T-cell (primary cell): ENCODE measurements around the gene CABCOCO1. TPM values are rescaled to one million over a fixed set of nuclear protein-coding genes. Genes with fewer than 3 reads are reported as not detected.
"Not testable (repeated sequence)": the region's sequence is repeated elsewhere in the genome, so short reads cannot be mapped to it uniquely, and the experiment has no call there.

Experiments
- ATAC-seq, 4 experiments: fragments of 200-7000 bp in 3 of 4; fragments of 150-1000 bp in 1 of 4; cut with Tn5 transposase; replicated peaks in 1 of 4; 1 replicate in 3 of 4; 2 replicates in 1 of 4; pipeline ENCODE4 v1.10.0; 2021; ENCODE audit warnings: moderate library complexity in 3 of 4, mild to moderate bottlenecking in 2 of 4, moderate number of reproducible peaks in 1 of 4
- CTCF ChIA-PET, 2 donors: fragments of 300-600 bp; sonication (Branson Sonifier 250); formaldehyde crosslinking; loops; one replicate each; lab custom pipeline; 2022; ENCODE audit warnings: antibody characterized with exemption in 2 of 2; lab: Charles Lee
- POLR2A ChIA-PET, 2 donors: fragments of 300-600 bp; sonication (Branson Sonifier 250); formaldehyde crosslinking; loops; one replicate each; lab custom pipeline; 2022; ENCODE audit warnings: antibody characterized with exemption in 2 of 2; lab: Charles Lee
- DNase-seq, 35 experiments: peaks; one replicate each; pipeline versions ENCODE4 v3.0.0 to v3.0.0-alpha.2; 2013 to 2023
- H3K27ac ChIP-seq: one replicate; pipeline ENCODE4 v1.5.1; 2013; ENCODE audit warnings: low read length
- H3K27me3 ChIP-seq, 2 experiments: replicated peaks in 1 of 2; 1 replicate in 1 of 2; 2 replicates in 1 of 2; pipeline versions ENCODE4 v1.6.1 to v1.7.0; 2013; ENCODE audit warnings: low read length in 1 of 2, mixed read lengths in 1 of 2; ENCODE audit not compliant: control insufficient read depth in 2 of 2, insufficient read depth in 2 of 2; ENCODE audit errors: extremely low read depth in 1 of 2
- H3K36me3 ChIP-seq, 2 donors: 1 replicate in 1 of 2; 2 replicates in 1 of 2; pipeline versions ENCODE4 v1.6.1 to v1.7.0; 2013; ENCODE audit warnings: low read length in 1 of 2; ENCODE audit not compliant: control insufficient read depth in 2 of 2, insufficient read depth in 1 of 2; ENCODE audit errors: extremely low read depth in 1 of 2
- H3K4me1 ChIP-seq, 2 experiments: 1 replicate in 1 of 2; 2 replicates in 1 of 2; pipeline versions ENCODE4 v1.6.1 to v1.7.0; 2013; ENCODE audit warnings: low read length in 2 of 2, mixed read lengths in 1 of 2; ENCODE audit not compliant: insufficient read depth in 2 of 2, control insufficient read depth in 1 of 2; ENCODE audit errors: extremely low read depth in 1 of 2
- H3K4me3 ChIP-seq, 2 donors: 1 replicate in 1 of 2; 2 replicates in 1 of 2; pipeline versions ENCODE4 v1.5.1 to v1.7.0; 2013; ENCODE audit warnings: mild to moderate bottlenecking in 2 of 2, low read length in 1 of 2, moderate library complexity in 1 of 2; ENCODE audit not compliant: control insufficient read depth in 1 of 2; ENCODE audit errors: extremely low read depth in 1 of 2
- H3K9me3 ChIP-seq: 2 replicates; pipeline ENCODE4 v1.7.0; 2013
- H3K27ac Mint-ChIP-seq, 2 donors: one replicate each; pipeline ENCODE4 v1.8.0; 2020 to 2021; ENCODE audit warnings: mild to moderate bottlenecking in 2 of 2, mixed read lengths in 2 of 2
- H3K27me3 Mint-ChIP-seq, 2 donors: one replicate each; pipeline ENCODE4 v1.8.0; 2021 to 2022; ENCODE audit warnings: mixed read lengths in 2 of 2
- H3K36me3 Mint-ChIP-seq: one replicate; pipeline ENCODE4 v1.8.0; 2021; ENCODE audit warnings: mixed read lengths
- H3K4me1 Mint-ChIP-seq, 3 donors: one replicate each; pipeline ENCODE4 v1.8.0; 2020 to 2022; ENCODE audit warnings: mixed read lengths in 3 of 3, mild to moderate bottlenecking in 1 of 3
- H3K4me3 Mint-ChIP-seq, 3 donors: one replicate each; pipeline ENCODE4 v1.8.0; 2020 to 2022; ENCODE audit warnings: mild to moderate bottlenecking in 3 of 3, mixed read lengths in 3 of 3, moderate library complexity in 3 of 3
- H3K9me3 Mint-ChIP-seq, 3 donors: one replicate each; pipeline ENCODE4 v1.8.0; 2020 to 2022; ENCODE audit warnings: mixed read lengths in 3 of 3
- WGBS: methylation state at CpG from one replicate; pipeline ENCODE4 v1.1.5; 2013; ENCODE audit warnings: missing lambda C conversion rate; ENCODE audit not compliant: insufficient coverage; 5-methylcytosine and 5-hydroxymethylcytosine counted together
- total RNA-seq, 35 experiments: library from RNA in 6 of 35; stranded (reverse) in 6 of 35; fragments of 120-200 nt in 1 of 35; gene quantifications; one replicate each; pipeline versions ENCODE4 v1.2.1 to v1.2.4 and lab custom pipeline; 2013 to 2026

Gene CABCOCO1
- total RNA-seq, 5 donors from 2014 or later (not counting 1 experiment from before 2014, with no cell fraction given): not detected

- POLR2A ChIA-PET, H3K27ac Mint-ChIP-seq, H3K36me3 Mint-ChIP-seq, H3K9me3 ChIP-seq, H3K4me3 Mint-ChIP-seq, ATAC-seq, H3K27me3 ChIP-seq, H3K27ac ChIP-seq, CTCF ChIA-PET, DNase-seq, H3K4me1 Mint-ChIP-seq, H3K9me3 Mint-ChIP-seq, H3K4me3 ChIP-seq, H3K4me1 ChIP-seq, H3K36me3 ChIP-seq: not testable (repeated sequence)
- H3K27me3 Mint-ChIP-seq: peaks cover 10 to 25% of the 10 kb centered on the region in 2 donors
- WGBS: 81% methylated on average over 5 of the region's 6 CpGs
These were observed 56.7 kb downstream of the CABCOCO1 start for GRCh38 chr10:61719475-61719874.

GRCh38 chr10:61719906-61720305, 57.2 kb downstream of the CABCOCO1 start:
- Mint-ChIP-seq H3K36me3 (no peaks in the 10 kb centered on the region), H3K4me1 (no peaks in the 10 kb centered on the region), H3K9me3 (no peaks in the 10 kb centered on the region), H3K27ac (no peak overlapping the region), H3K4me3 (no peak overlapping the region), H3K27me3 (peaks cover 10 to 24% of the 10 kb centered on the region in 2 donors)
- Histone ChIP-seq H3K27me3 (no peaks in the 10 kb centered on the region), H3K9me3 (no peaks in the 10 kb centered on the region), H3K4me3 (no peak overlapping the region), H3K4me1 (no peaks in the 10 kb centered on the region), H3K27ac (no peak overlapping the region), H3K36me3 (no peaks in the 10 kb centered on the region)
- no peak for ATAC-seq
- DNase-seq: no peak
- no CpG with 5 or more reads among the region's 3 CpGs for WGBS
- CTCF ChIA-PET: no interaction called here
- POLR2A ChIA-PET: no interaction called here

- ChIA-PET POLR2A (no interaction called here), CTCF (no interaction called here)
- Histone ChIP-seq H3K4me1 (no peaks in the 10 kb centered on the region), H3K36me3 (no peaks in the 10 kb centered on the region), H3K27ac (no peak overlapping the region), H3K9me3 (no peaks in the 10 kb centered on the region), H3K27me3 (no peaks in the 10 kb centered on the region), H3K4me3 (no peak overlapping the region)
- 73% methylated on average over 2 of the region's 4 CpGs for WGBS
- H3K4me3 Mint-ChIP-seq: no peak overlapping the region
- H3K4me1 Mint-ChIP-seq: no peaks in the 10 kb centered on the region
- no peak for ATAC-seq
- no peaks in the 10 kb centered on the region for H3K36me3 Mint-ChIP-seq
- H3K27ac Mint-ChIP-seq: no peak overlapping the region
- no peaks in the 10 kb centered on the region for H3K9me3 Mint-ChIP-seq
- DNase-seq: no peak
- H3K27me3 Mint-ChIP-seq: peaks cover 6 to 20% of the 10 kb centered on the region in 2 donors
These were observed 58.7 kb downstream of the CABCOCO1 start for GRCh38 chr10:61721431-61721830.

GRCh38 chr10:61725221-61725620, 62.5 kb downstream of the CABCOCO1 start:
- H3K4me1 ChIP-seq, H3K27ac ChIP-seq, H3K9me3 Mint-ChIP-seq, DNase-seq, H3K27me3 ChIP-seq, H3K36me3 ChIP-seq, H3K9me3 ChIP-seq, H3K27ac Mint-ChIP-seq, H3K36me3 Mint-ChIP-seq, H3K4me3 Mint-ChIP-seq, H3K4me3 ChIP-seq, POLR2A ChIA-PET, ATAC-seq, CTCF ChIA-PET, H3K4me1 Mint-ChIP-seq: not testable (repeated sequence)
- WGBS: no CpG with 5 or more reads among the region's 2 CpGs
- H3K27me3 Mint-ChIP-seq: peaks cover 6 to 22% of the 10 kb centered on the region in 2 donors

- Histone ChIP-seq H3K27ac (no peak overlapping the region), H3K27me3 (peaks cover 0 to 7% of the 10 kb centered on the region in 2 experiments), H3K9me3 (no peaks in the 10 kb centered on the region), H3K36me3 (no peaks in the 10 kb centered on the region), H3K4me1 (no peaks in the 10 kb centered on the region), H3K4me3 (no peak overlapping the region)
- WGBS: no CpG with 5 or more reads among the region's 2 CpGs
- ChIA-PET CTCF (no interaction called here), POLR2A (no interaction called here)
- no peaks in the 10 kb centered on the region for H3K36me3 Mint-ChIP-seq
- no peak overlapping the region for H3K27ac Mint-ChIP-seq
- no peak for DNase-seq
- no peak overlapping the region for H3K4me3 Mint-ChIP-seq
- no peaks in the 10 kb centered on the region for H3K9me3 Mint-ChIP-seq
- H3K4me1 Mint-ChIP-seq: no peaks in the 10 kb centered on the region
- ATAC-seq: no peak
- peaks cover 6 to 32% of the 10 kb centered on the region in 2 donors for H3K27me3 Mint-ChIP-seq
These were observed 66.9 kb downstream of the CABCOCO1 start for GRCh38 chr10:61729596-61729995.

- no peaks in the 10 kb centered on the region for H3K4me1 ChIP-seq
- POLR2A ChIA-PET: no interaction called here
- H3K4me1 Mint-ChIP-seq: no peaks in the 10 kb centered on the region
- ATAC-seq: no peak
- H3K9me3 Mint-ChIP-seq: no peaks in the 10 kb centered on the region
- no peak for DNase-seq
- no peaks in the 10 kb centered on the region for H3K9me3 ChIP-seq
- CTCF ChIA-PET: no interaction called here
- peaks cover 8 to 33% of the 10 kb centered on the region in 2 donors for H3K27me3 Mint-ChIP-seq
- H3K27me3 ChIP-seq: peaks cover 0 to 7% of the 10 kb centered on the region in 2 experiments
- H3K4me3 ChIP-seq: no peak overlapping the region
- H3K36me3 Mint-ChIP-seq: no peaks in the 10 kb centered on the region
- WGBS: no CpG with 5 or more reads among the region's 2 CpGs
- H3K4me3 Mint-ChIP-seq: no peak overlapping the region
- no peak overlapping the region for H3K27ac ChIP-seq
- H3K36me3 ChIP-seq: no peaks in the 10 kb centered on the region
- peak overlapping the region in 1 of 2 donors; percentile 10 for H3K27ac Mint-ChIP-seq
These were observed 67.9 kb downstream of the CABCOCO1 start for GRCh38 chr10:61730671-61731070.

- Mint-ChIP-seq H3K4me3 (no peak overlapping the region), H3K4me1 (no peaks in the 10 kb centered on the region), H3K27me3 (peaks cover 13 to 39% of the 10 kb centered on the region in 2 donors), H3K27ac (no peak overlapping the region), H3K9me3 (no peaks in the 10 kb centered on the region), H3K36me3 (no peaks in the 10 kb centered on the region)
- DNase-seq: no peak
- H3K4me3 ChIP-seq: no peak overlapping the region
- no peaks in the 10 kb centered on the region for H3K36me3 ChIP-seq
- ChIA-PET CTCF (no interaction called here), POLR2A (no interaction called here)
- H3K9me3 ChIP-seq: no peaks in the 10 kb centered on the region
- H3K27me3 ChIP-seq: peaks cover 0 to 5% of the 10 kb centered on the region in 2 experiments
- no peak overlapping the region for H3K27ac ChIP-seq
- ATAC-seq: no peak
- WGBS: 60% methylated on average over 1 of the region's 1 CpG
- H3K4me1 ChIP-seq: no peaks in the 10 kb centered on the region
These were observed 68.9 kb downstream of the CABCOCO1 start for GRCh38 chr10:61731638-61732037.
